OCI-LY7 (cell line): ENCODE results near the gene AKT3.

ENCODE experiments used
- CTCF ChIP-seq: fragments of 200-600 bp; sonication (generic); conservative IDR thresholded peaks from 2 replicates; pipeline ENCODE4 v1.5.1; 2014; ENCODE audit warnings: mild to moderate bottlenecking, antibody characterized with exemption, low read length, moderate library complexity, mixed read lengths
- EZH2phosphoT487 ChIP-seq: fragments of 200-600 bp; sonication (generic); IDR thresholded peaks from 2 replicates; pipeline ENCODE4 v1.6.1; 2018; ENCODE audit warnings: low read depth, borderline replicate concordance, mild to moderate bottlenecking, mixed run types, antibody characterized with exemption, low read length, moderate library complexity, mixed read lengths

- no peak for TF ChIP-seq CTCF
- TF ChIP-seq EZH2phosphoT487 = no peak
These were observed 350.8 kb downstream of the AKT3 start for GRCh38 chr1:243499248-243499647.
